ENCODE data around the gene ARL8A.

ARL8A gene

GRCh38 chr1:202135221-202135721, 9.3 kb downstream of the ARL8A start:
- peak; percentile 93 for DNase-seq (ENCODE audit: low spot score)

GRCh38 chr1:202134645-202135172, 9.8 kb downstream of the ARL8A start:
- no peak for DNase-seq (ENCODE audit: low spot score)

GRCh38 chr1:202133989-202134388, 10.5 kb downstream of the ARL8A start:
- DNase-seq (ENCODE audit: low spot score), result no peak

GRCh38 chr1:202133496-202133895, 11.0 kb downstream of the ARL8A start:
- no peak for DNase-seq (ENCODE audit: low spot score)

- DNase-seq (ENCODE audit: low spot score), result no peak
These were observed 11.5 kb downstream of the ARL8A start for GRCh38 chr1:202133001-202133400.

GRCh38 chr1:202131956-202132821, 12.3 kb downstream of the ARL8A start:
- DNase-seq (ENCODE audit: low spot score), result no peak

- no peak for DNase-seq (ENCODE audit: low spot score)
These were observed 13.6 kb downstream of the ARL8A start for GRCh38 chr1:202130816-202131522.

- DNase-seq (ENCODE audit: low spot score), result no peak
These were observed 14.2 kb downstream of the ARL8A start for GRCh38 chr1:202130297-202130721.

GRCh38 chr1:202129453-202130296, 14.9 kb downstream of the ARL8A start:
- DNase-seq (ENCODE audit: low spot score), result no peak

GRCh38 chr1:202127836-202128622, 16.5 kb downstream of the ARL8A start:
- DNase-seq (ENCODE audit: low spot score), result no peak

GRCh38 chr1:202127061-202127460, 17.5 kb downstream of the ARL8A start:
- DNase-seq (ENCODE audit: low spot score), result no peak

- no peak for DNase-seq (ENCODE audit: low spot score)
These were observed 18.1 kb downstream of the ARL8A start for GRCh38 chr1:202126426-202126825.

GRCh38 chr1:202125611-202126010, 18.9 kb downstream of the ARL8A start:
- no peak for DNase-seq (ENCODE audit: low spot score)

GRCh38 chr1:202124142-202124541, 20.4 kb downstream of the ARL8A start:
- no peak for DNase-seq (ENCODE audit: low spot score)

- DNase-seq (ENCODE audit: low spot score), result no peak
These were observed 21.2 kb downstream of the ARL8A start for GRCh38 chr1:202123336-202123813.

GRCh38 chr1:202122639-202123335, 21.8 kb downstream of the ARL8A start, which contains the start of gene GPR37L1:
Gene GPR37L1, plus strand, starts transcription at chr1:202122917. Its CDS starts 47 bp downstream, at chr1:202122964.
- DNase-seq (ENCODE audit: low spot score), result peak; percentile 89

GRCh38 chr1:202121006-202121405, 23.5 kb downstream of the ARL8A start:
- no peak for DNase-seq (ENCODE audit: low spot score)

GRCh38 chr1:202117898-202118371, 26.6 kb downstream of the ARL8A start:
- no peak for DNase-seq (ENCODE audit: low spot score)

- DNase-seq (ENCODE audit: low spot score), result no peak
These were observed 28.2 kb downstream of the ARL8A start for GRCh38 chr1:202116287-202116686.

GRCh38 chr1:202113690-202114300, 30.7 kb downstream of the ARL8A start:
- DNase-seq (ENCODE audit: low spot score), result no peak
